NOMO-1 treated with dmso at 0.1 percent for 144 hours (cell line): ENCODE data around the gene MTHFR.

ENCODE experiments used
- DNase-seq: peaks from one replicate; lab custom pipeline; 2025; ENCODE audit not compliant: unreplicated experiment; lab: John Stamatoyannopoulos, UW

Gene MTHFR

DNA sequence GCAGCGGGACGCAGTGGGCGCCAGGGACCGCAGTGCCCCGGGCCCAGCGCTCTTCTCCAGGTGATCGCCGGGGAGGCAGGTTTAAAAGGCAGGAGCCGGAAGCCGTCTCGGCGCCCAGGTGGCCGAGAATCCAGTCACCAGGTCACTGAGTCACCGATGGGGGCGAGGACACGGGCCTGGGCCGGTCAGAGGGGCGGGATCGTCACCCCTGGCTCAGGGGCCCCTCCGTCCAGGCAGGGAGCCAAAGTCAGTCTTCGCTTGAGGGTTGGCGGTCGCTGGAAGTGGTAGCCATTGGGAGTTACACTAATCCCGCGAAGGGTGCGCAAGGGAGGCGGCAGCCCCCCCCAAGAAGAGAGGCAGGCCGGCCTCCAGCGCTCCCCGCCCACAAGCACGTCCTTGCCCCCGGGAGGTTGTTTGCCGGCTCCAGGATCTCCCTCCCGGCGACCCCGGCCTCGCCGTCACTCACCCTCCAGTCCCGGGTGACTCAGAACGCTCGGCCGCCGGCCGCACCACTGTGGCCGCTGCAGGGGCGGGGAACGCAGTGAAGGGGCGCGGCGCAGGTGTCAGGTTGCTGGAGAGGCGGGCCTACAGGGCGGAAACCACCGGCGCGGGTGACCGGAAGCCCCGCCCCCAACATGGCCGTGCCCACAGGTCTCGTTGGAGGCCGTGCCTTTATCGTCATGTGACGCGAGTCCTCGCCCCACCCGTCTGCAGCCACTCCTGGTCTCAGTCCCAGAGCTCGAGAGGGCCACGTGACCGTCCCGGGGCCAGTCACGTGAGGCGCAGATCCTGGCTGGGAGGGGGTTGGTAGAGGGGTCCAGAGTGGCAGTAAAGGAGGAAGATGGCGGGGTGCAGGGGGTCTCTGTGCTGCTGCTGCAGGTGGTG lies at the start of gene MTHFR, which contains the start of gene CLCN6:
MTHFR (minus strand) TSS at position 543 of the 885 bp plus-strand sequence. CDS start 2,848 bp downstream, outside the sequence.
CLCN6 (plus strand) TSS at position 770 of the 885 bp plus-strand sequence; CDS start at position 842, 72 bp downstream.
- DNase-seq = peak; percentile 100

DNA sequence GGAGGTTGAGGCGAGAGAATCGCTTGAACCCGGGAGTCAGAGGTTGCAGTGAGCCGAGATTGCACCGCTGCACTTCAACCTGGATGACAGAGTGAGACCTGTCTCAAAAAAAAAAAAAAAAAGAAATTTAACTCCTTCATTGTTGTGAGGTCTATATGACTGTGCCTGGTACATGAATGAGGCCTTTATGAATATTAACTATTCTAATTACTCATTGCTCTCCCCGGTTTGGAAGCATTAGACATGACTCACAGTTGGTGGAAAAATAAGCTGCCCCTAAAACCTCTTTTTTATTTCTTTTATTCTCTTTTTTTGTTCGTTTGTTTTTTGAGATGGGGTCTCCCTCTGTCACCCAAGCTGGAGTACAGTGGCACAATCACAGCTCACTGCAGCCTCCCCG lies 49.7 kb upstream of the MTHFR start:
- no peak for DNase-seq

GRCh38 chr1:11854519-11854918 lies 48.8 kb upstream of the MTHFR start:
- no peak for DNase-seq

- peak; percentile 81 for DNase-seq
Observed at GRCh38 chr1:11851180-11851579, 45.4 kb upstream of the MTHFR start.

- no peak for DNase-seq
Observed at GRCh38 chr1:11850156-11850555, 44.4 kb upstream of the MTHFR start.

GRCh38 chr1:11848373-11848700 lies 42.6 kb upstream of the MTHFR start:
- DNase-seq = no peak

- no peak for DNase-seq
Observed at GRCh38 chr1:11847667-11848372, 42.1 kb upstream of the MTHFR start, which contains the start of gene NPPA. TSS of gene NPPA (minus strand) at chr1:11847783. CDS start at chr1:11847684, 99 bp downstream.

- DNase-seq = no peak
Observed at GRCh38 chr1:11845641-11846335, 40.0 kb upstream of the MTHFR start.

- peak; percentile 60 for DNase-seq
Observed at GRCh38 chr1:11842154-11843041, 36.6 kb upstream of the MTHFR start.

DNA sequence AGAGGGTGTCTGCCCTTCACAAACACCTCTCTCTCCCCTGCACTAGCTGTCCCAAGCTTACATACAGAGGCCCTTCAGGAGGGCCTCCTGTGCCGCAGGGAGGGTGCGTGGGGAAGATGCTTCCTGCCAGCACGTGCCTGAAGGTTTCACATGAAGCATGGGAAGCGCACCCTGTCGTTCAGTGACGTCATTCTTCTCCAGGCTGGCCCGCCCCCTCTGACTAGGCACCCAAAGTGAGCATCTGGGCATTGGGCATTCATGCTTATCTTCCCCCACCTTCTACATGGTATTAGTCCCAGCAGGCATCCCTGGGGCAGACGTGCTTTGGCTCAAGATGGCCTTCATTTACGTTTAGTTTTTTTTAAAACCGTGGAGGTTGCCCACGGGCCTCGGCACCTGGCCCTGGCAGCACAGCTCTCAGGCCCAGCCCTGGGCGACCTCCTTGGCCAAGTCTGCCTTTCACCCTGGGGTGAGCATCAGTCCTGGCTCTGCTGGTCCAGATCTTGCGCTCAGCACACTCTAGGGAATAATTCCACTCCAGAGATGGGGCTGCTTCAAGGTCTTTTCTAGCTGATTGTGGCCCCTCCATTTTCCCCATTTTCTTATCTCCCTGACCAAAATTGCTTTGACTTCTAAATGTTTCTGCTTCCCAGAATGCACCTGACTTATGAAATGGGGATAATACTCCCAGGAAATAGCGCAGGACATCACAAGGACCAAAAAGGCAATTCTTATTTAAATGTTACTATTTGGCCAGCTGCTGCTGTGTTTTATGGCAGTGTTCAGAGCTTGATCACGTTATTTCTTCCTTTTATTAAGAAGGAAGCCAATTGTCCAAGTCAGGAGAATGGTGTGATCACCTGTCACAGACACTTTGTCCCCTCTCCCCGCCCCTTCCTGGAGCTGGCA lies 35.7 kb upstream of the MTHFR start:
- no peak for DNase-seq

- no peak for DNase-seq
Observed at GRCh38 chr1:11839727-11840705, 34.3 kb upstream of the MTHFR start.

DNA sequence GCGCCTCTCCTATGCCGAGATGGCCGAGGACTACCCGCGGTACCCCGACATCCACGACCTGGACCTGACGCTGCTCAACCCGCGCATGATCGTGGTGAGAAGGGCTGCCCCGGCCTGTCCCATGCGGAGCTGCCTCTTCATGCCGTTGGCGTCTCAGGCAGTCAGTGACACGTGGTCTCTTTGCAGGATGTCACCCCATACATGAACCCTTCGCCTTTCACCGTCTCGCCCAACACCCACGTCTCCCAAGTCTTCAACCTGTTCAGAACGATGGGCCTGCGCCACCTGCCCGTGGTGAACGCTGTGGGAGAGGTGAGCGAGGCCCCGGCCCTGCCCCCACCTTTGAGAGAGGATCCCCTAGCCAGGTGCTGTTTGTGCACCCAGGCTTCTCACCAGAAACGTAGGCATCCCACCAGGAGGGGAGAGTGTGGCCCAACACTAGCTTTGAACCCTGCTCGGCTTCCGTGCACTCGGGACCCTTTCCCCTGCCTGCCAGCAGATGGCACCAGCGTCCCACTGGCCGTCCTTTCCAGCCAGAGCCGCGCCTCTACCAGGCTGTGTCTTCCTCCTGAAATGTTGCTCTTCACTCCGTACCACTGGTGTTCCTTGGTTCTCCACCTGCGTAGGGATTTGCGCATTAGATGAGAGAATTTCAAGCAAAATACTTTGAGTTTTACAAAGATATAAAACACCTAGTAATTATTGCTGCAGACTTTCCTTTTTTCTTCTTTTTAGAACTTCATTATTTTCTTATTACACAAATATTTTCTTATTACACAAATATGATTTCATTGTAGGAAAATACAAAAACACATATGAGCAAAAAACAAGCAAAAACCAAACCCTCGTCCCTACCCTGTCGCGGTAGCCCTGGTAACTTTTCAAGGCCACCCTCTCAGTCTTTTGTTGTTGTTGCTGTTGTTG lies 32.8 kb upstream of the MTHFR start:
- peak; percentile 41 for DNase-seq

DNA sequence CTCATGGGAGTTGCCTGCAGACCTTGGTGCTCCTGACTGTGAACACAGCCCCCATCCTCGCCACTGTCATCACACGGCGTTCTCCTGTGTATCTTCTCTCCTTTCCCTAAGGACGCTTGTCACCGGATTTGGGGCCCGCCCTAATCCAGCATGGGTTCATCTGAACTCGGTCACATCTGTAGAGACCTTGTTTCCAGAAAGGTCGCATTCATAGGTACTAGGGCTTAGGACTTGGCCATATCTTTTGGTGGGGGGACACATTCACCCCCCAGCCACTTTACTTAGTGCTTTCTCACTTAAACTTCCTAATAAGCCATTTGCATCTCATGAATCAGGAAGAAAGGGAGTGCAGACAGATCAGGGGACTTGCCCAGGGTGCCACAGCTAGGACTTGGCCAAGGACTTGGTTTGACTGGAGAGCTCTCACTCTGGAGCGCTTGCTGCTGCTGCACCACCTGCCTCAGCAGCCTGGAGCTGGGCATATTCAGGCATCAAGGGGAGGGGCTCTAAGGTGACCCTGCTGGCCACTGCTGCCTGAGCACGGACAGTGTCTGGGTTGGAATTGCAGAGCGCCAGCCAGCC lies 32.1 kb upstream of the MTHFR start:
- DNase-seq = no peak

GRCh38 chr1:11836955-11837766 lies 31.4 kb upstream of the MTHFR start:
- no peak for DNase-seq

DNA sequence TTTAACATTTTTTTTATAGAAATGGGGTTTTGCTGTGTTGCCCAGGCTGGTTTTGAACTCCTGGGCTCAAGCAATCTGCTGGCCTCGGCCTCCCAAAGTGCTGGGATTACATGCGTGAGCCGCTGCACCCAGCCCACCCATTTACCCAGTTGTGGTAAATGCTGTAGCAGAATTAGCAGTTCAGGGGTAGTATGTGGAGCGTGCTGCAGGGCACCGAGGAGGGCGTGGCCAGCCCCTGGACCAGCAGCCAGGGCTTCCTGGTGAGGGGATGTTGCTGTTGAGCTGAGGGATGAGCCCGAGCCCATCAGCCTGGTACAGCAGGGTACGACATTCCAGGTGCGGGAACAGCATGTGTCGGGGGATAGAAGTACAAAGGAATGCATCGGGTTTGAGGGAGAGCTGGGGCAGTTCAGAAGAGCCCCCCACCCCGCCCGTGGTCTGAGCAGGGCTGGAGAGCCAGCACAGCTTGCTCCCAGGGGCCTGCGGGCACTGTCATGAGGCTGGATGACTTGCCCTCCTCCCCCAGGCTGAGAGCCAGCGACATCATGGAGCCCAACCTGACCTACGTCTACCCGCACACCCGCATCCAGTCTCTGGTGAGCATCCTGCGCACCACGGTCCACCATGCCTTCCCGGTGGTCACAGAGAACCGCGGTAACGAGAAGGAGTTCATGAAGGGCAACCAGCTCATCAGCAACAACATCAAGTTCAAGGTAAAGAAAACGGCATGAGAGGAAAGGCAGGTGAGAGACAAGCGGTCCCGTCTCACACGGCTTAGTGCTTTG lies 29.9 kb upstream of the MTHFR start:
- no peak for DNase-seq
